KMS-11 (cell line): ENCODE data around the gene MGAT3.

Experiments used
- H2AFZ ChIP-seq: fragments of 200-600 bp; sonication (generic); 2 replicates; pipeline ENCODE4 v1.6.1; 2016; ENCODE audit warnings: antibody characterized with exemption, mixed run types, low read depth
- H3K27ac ChIP-seq: fragments of 200-600 bp; sonication (generic); 2 replicates; pipeline ENCODE4 v1.6.1; 2016; ENCODE audit warnings: mild to moderate bottlenecking, mixed run types
- H3K27me3 ChIP-seq: fragments of 200-600 bp; sonication (generic); 2 replicates; pipeline ENCODE4 v1.6.1; 2017; ENCODE audit warnings: mild to moderate bottlenecking, low read depth, mixed run types, moderate library complexity; ENCODE audit not compliant: insufficient read depth
- H3K36me3 ChIP-seq: fragments of 200-600 bp; sonication (generic); 2 replicates; pipeline ENCODE4 v1.6.1; 2017; ENCODE audit warnings: mild to moderate bottlenecking, mixed run types; ENCODE audit not compliant: insufficient read depth
- H3K4me1 ChIP-seq: fragments of 200-600 bp; sonication (generic); 2 replicates; pipeline ENCODE4 v1.6.1; 2016; ENCODE audit warnings: mild to moderate bottlenecking, low read depth, mixed run types; ENCODE audit not compliant: poor library complexity, severe bottlenecking
- H3K4me2 ChIP-seq: fragments of 200-600 bp; sonication (generic); 2 replicates; pipeline ENCODE4 v1.7.0; 2016; ENCODE audit warnings: mild to moderate bottlenecking, mixed run types
- H3K4me3 ChIP-seq: fragments of 200-600 bp; sonication (generic); IDR thresholded peaks from 2 replicates; pipeline ENCODE4 v1.6.1; 2017; ENCODE audit warnings: low read depth, low read length, mixed read lengths; ENCODE audit not compliant: insufficient read depth
- H3K79me2 ChIP-seq: fragments of 200-600 bp; sonication (generic); 2 replicates; pipeline ENCODE4 v1.6.1; 2016; ENCODE audit warnings: low read depth, mixed run types; ENCODE audit not compliant: insufficient read depth
- H3K9ac ChIP-seq: fragments of 200-600 bp; sonication (generic); 2 replicates; pipeline ENCODE4 v1.6.1; 2016; ENCODE audit warnings: mild to moderate bottlenecking, mixed run types
- H4K20me1 ChIP-seq: fragments of 200-600 bp; sonication (generic); 2 replicates; pipeline ENCODE4 v1.6.1; 2016; ENCODE audit warnings: mild to moderate bottlenecking, mixed run types; ENCODE audit not compliant: insufficient read depth
- TF ChIP-seq, protein P1 (sequence below): fragments of 200-600 bp; sonication (generic); conservative IDR thresholded peaks from 2 replicates; pipeline ENCODE4 v1.6.1; 2017; ENCODE audit warnings: low read depth, mild to moderate bottlenecking, antibody characterized with exemption, low read length, moderate library complexity, mixed read lengths

Gene MGAT3

DNA sequence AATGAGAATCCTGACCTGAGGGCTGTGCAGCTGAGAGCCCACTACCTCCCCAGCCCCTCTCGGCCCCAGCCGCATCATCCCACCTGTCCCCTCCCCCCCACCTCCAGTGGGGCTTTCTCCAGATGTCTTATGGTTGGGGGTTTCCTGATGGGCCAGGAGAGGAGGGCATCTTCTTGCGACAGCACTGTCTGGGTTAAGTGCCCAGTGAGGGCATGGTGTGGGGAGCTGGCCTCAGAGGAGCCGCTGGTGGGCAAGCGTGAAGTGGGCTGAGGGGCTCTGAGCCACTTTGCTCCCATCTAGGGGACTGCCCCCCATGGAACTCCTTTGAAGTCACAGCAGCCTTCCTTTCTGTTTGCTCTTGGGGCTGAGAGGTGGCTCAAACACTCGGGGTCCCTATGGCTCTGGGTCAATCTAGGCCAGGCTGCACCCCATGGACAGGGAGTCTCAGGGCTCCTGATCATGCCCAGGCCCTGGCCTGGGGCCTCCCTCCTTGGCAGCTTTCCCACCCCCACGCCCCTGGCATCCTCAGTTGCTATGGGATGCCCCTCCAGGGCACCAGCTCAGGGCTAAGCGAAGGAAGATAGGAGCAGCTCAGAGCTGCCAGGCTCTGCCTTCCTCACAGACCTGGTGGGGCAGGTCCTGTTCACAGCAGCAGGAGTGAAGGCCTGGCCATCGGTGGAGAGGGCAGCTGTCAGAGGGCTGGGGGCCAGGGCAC lies 34.3 kb downstream of the MGAT3 start:
- no peak overlapping the region for H2AFZ ChIP-seq
- no peak overlapping the region for H3K9ac ChIP-seq
- H3K79me2 ChIP-seq: no peaks in the 10 kb centered on the region
- H3K27me3 ChIP-seq: no peaks in the 10 kb centered on the region
- no peaks in the 10 kb centered on the region for H3K36me3 ChIP-seq
- no peaks in the 10 kb centered on the region; the same call in 1 of the 2 replicates for H4K20me1 ChIP-seq
- TF ChIP-seq, protein P1, sequence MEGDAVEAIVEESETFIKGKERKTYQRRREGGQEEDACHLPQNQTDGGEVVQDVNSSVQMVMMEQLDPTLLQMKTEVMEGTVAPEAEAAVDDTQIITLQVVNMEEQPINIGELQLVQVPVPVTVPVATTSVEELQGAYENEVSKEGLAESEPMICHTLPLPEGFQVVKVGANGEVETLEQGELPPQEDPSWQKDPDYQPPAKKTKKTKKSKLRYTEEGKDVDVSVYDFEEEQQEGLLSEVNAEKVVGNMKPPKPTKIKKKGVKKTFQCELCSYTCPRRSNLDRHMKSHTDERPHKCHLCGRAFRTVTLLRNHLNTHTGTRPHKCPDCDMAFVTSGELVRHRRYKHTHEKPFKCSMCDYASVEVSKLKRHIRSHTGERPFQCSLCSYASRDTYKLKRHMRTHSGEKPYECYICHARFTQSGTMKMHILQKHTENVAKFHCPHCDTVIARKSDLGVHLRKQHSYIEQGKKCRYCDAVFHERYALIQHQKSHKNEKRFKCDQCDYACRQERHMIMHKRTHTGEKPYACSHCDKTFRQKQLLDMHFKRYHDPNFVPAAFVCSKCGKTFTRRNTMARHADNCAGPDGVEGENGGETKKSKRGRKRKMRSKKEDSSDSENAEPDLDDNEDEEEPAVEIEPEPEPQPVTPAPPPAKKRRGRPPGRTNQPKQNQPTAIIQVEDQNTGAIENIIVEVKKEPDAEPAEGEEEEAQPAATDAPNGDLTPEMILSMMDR: no peak
- no peak overlapping the region for H3K27ac ChIP-seq
- H3K4me1 ChIP-seq: peaks cover 11% of the 10 kb centered on the region
- no peak overlapping the region for H3K4me2 ChIP-seq
- no peak overlapping the region for H3K4me3 ChIP-seq

DNA sequence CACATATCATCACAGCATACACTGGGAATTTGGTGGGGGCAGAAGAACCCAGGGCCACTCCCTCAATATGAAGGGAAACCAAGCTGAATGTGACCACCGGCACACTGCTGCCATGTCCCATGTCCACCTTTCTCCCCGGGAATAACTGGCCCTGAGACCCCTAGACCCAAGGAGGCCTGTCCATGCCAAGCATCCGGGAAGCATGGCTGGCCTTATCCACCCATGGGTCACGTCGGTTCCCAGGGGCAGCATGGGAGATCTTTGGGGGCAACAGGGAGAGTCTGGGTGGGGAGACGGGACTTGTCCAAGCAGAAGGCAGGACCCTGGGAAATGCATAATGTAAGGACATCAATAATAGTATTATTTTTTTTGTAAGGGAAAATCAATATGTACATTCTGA lies 34.9 kb downstream of the MGAT3 start:
- no peaks in the 10 kb centered on the region for H3K36me3 ChIP-seq
- TF ChIP-seq, protein P1: no peak
- no peak overlapping the region for H3K27ac ChIP-seq
- H3K4me3 ChIP-seq: no peak overlapping the region
- H4K20me1 ChIP-seq: no peaks in the 10 kb centered on the region; the same call in 1 of the 2 replicates
- H3K79me2 ChIP-seq: no peaks in the 10 kb centered on the region
- no peak overlapping the region for H2AFZ ChIP-seq
- no peak overlapping the region for H3K9ac ChIP-seq
- peaks cover 16% of the 10 kb centered on the region for H3K4me1 ChIP-seq
- H3K4me2 ChIP-seq: no peak overlapping the region
- H3K27me3 ChIP-seq: no peaks in the 10 kb centered on the region

DNA sequence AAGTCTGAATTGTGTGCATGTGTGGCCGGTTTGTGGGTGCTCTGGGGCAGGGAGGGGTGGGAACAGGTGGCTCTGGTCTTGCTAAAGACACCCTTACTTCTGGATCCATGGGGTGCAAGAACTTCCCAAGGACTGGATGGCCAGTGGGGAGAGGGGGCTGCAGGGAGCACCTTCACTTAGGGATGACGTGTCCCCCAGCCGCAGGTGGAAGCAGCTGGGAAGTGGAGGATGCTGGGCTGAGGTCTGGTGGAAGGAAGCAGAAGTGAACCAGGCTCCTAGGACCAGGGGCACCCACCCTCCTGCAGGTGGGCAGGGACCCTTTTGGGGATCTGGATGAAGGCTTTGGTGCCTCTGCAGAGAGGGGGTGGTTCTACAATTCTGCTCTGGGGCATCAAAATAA lies 35.4 kb downstream of the MGAT3 start:
- Histone ChIP-seq H3K79me2 (no peaks in the 10 kb centered on the region), H3K4me3 (no peak overlapping the region), H3K9ac (no peak overlapping the region), H3K4me2 (no peak overlapping the region), H3K27ac (no peak overlapping the region), H3K4me1 (peaks cover 18% of the 10 kb centered on the region), H4K20me1 (no peaks in the 10 kb centered on the region; the same call in 1 of the 2 replicates), H3K36me3 (no peaks in the 10 kb centered on the region), H2AFZ (no peak overlapping the region), H3K27me3 (no peaks in the 10 kb centered on the region)
- TF ChIP-seq, protein P1: no peak

DNA sequence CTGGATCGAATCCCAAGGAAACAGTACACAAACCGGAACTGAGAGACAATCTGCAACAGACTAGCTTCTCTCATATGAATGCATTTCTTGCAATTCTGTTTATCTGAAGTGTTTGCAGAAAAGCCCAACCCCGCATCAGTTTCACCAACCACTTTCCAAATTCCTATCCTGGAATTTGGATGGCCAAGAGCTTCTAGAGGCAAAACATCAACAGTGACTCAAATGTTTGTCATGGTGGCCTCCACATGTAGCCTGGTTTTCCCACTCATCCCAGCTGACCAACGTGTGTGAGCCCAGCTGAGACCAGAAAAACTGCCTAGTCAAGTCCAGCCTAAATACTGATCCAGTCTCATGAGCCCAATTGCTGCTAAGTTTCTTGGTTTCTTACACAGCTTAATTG lies 36.9 kb downstream of the MGAT3 start:
- no peak overlapping the region for H3K4me2 ChIP-seq
- TF ChIP-seq, protein P1: no peak
- no peaks in the 10 kb centered on the region for H3K27me3 ChIP-seq
- no peaks in the 10 kb centered on the region; the same call in 1 of the 2 replicates for H4K20me1 ChIP-seq
- H3K79me2 ChIP-seq: no peaks in the 10 kb centered on the region
- no peak overlapping the region for H3K9ac ChIP-seq
- H3K4me3 ChIP-seq: no peak overlapping the region
- H3K36me3 ChIP-seq: no peaks in the 10 kb centered on the region
- no peak overlapping the region for H3K27ac ChIP-seq
- peaks cover 18% of the 10 kb centered on the region for H3K4me1 ChIP-seq
- no peak overlapping the region for H2AFZ ChIP-seq
